ENCODE measurements around the gene ZNF469. TPM values are rescaled to one million over a fixed set of nuclear protein-coding genes. Genes with fewer than 3 reads are reported as not detected.
A peak's percentile ranks its signal among the peaks of the same experiment; 100 is the strongest.

Gene ZNF469
- total RNA-seq, 4 donors from 2014 or later, result 0.74 to 10.9 (median 0.93) TPM

GRCh38 chr16:88378836-88379693 is 3.7 kb upstream of the ZNF469 start:
- DNase-seq (ENCODE audit: low spot score) (no peak), ATAC-seq (ENCODE audit: low FRiP score) (no peak)
- TF ChIP-seq CTCF (IDR thresholded peaks at IDR 0.05), result no peak

GRCh38 chr16:88379694-88380040 is 3.1 kb upstream of the ZNF469 start:
- DNase-seq (ENCODE audit: low spot score) (no peak), ATAC-seq (ENCODE audit: low FRiP score) (no peak)
- TF ChIP-seq CTCF (IDR thresholded peaks at IDR 0.05), result no peak

- no peak for ATAC-seq (ENCODE audit: low FRiP score)
- no peak for DNase-seq (ENCODE audit: low spot score)
- no peak for TF ChIP-seq CTCF (IDR thresholded peaks at IDR 0.05)
Measured at GRCh38 chr16:88380099-88380498, 2.7 kb upstream of the ZNF469 start.

- ATAC-seq (ENCODE audit: low FRiP score), result no peak
- DNase-seq (ENCODE audit: low spot score), result no peak
- no peak for TF ChIP-seq CTCF (IDR thresholded peaks at IDR 0.05)
Measured at GRCh38 chr16:88380619-88381018, 2.1 kb upstream of the ZNF469 start.

- no peak for TF ChIP-seq CTCF (IDR thresholded peaks at IDR 0.05)
- DNase-seq (ENCODE audit: low spot score) (no peak), ATAC-seq (ENCODE audit: low FRiP score) (no peak)
Measured at GRCh38 chr16:88381820-88382451, 823 bp upstream of the ZNF469 start.

GRCh38 chr16:88383401-88384221 is 852 bp downstream of the ZNF469 start:
- DNase-seq (ENCODE audit: low spot score), result no peak
- TF ChIP-seq CTCF (IDR thresholded peaks at IDR 0.05), result no peak
- peak; percentile 42 for ATAC-seq (ENCODE audit: low FRiP score)

Data from omental fat pad (tissue), 4 donors.